ENCODE data around the gene IFT122.

IFT122 gene

GRCh38 chr3:129533406-129533805, 93.4 kb downstream of the IFT122 start:
- no peak overlapping the region for H3K4me3 ChIP-seq (ENCODE audit: low read depth, low read length)
- TF ChIP-seq CTCF (IDR thresholded peaks at IDR 0.05; ENCODE audit: insufficient read depth, low read depth, low read length, missing control alignments) = no peak
- DNase-seq (ENCODE audit: low read depth) = no peak

- DNase-seq (ENCODE audit: low read depth) = no peak
- H3K4me3 ChIP-seq (ENCODE audit: low read depth, low read length) = no peak overlapping the region
- no peak for TF ChIP-seq CTCF (IDR thresholded peaks at IDR 0.05; ENCODE audit: insufficient read depth, low read depth, low read length, missing control alignments)
These were observed 94.5 kb downstream of the IFT122 start for GRCh38 chr3:129534428-129535027.

GRCh38 chr3:129535075-129535474, 95.1 kb downstream of the IFT122 start:
- no peak for TF ChIP-seq CTCF (IDR thresholded peaks at IDR 0.05; ENCODE audit: insufficient read depth, low read depth, low read length, missing control alignments)
- H3K4me3 ChIP-seq (ENCODE audit: low read depth, low read length) = no peak overlapping the region
- DNase-seq (ENCODE audit: low read depth) = no peak

- no peak for TF ChIP-seq CTCF (IDR thresholded peaks at IDR 0.05; ENCODE audit: insufficient read depth, low read depth, low read length, missing control alignments)
- DNase-seq (ENCODE audit: low read depth) = no peak
These were observed 96.3 kb downstream of the IFT122 start for GRCh38 chr3:129536374-129536667.

GRCh38 chr3:129536804-129537203, 96.8 kb downstream of the IFT122 start:
- no peak for DNase-seq (ENCODE audit: low read depth)
- no peak overlapping the region for H3K4me3 ChIP-seq (ENCODE audit: low read depth, low read length)
- no peak for TF ChIP-seq CTCF (IDR thresholded peaks at IDR 0.05; ENCODE audit: insufficient read depth, low read depth, low read length, missing control alignments)

More at GRCh38 chr3:129536374-129536667, 96.3 kb downstream of the IFT122 start:
- no peak overlapping the region for H3K4me3 ChIP-seq (ENCODE audit: low read depth, low read length)

- no peak for DNase-seq (ENCODE audit: low read depth)
- no peak overlapping the region for H3K4me3 ChIP-seq (ENCODE audit: low read depth, low read length)
- TF ChIP-seq CTCF (IDR thresholded peaks at IDR 0.05; ENCODE audit: insufficient read depth, low read depth, low read length, missing control alignments) = no peak
These were observed 99.2 kb downstream of the IFT122 start for GRCh38 chr3:129539206-129539605.

- DNase-seq (ENCODE audit: low read depth) = no peak
These were observed 100.9 kb downstream of the IFT122 start for GRCh38 chr3:129540776-129541516.

More at GRCh38 chr3:129540776-129541516, 100.9 kb downstream of the IFT122 start:
- no peak overlapping the region for H3K4me3 ChIP-seq (ENCODE audit: low read depth, low read length)
- TF ChIP-seq CTCF (IDR thresholded peaks at IDR 0.05; ENCODE audit: insufficient read depth, low read depth, low read length, missing control alignments) = no peak
